GM10847 (cell line): ENCODE data around the gene KCNH8.

ENCODE experiments used
- POLR2A ChIP-seq: IDR thresholded peaks from 2 replicates; pipeline ENCODE4 v1.6.1; 2011; ENCODE audit not compliant: insufficient read length; ENCODE audit errors: extremely low read depth

KCNH8 gene

DNA sequence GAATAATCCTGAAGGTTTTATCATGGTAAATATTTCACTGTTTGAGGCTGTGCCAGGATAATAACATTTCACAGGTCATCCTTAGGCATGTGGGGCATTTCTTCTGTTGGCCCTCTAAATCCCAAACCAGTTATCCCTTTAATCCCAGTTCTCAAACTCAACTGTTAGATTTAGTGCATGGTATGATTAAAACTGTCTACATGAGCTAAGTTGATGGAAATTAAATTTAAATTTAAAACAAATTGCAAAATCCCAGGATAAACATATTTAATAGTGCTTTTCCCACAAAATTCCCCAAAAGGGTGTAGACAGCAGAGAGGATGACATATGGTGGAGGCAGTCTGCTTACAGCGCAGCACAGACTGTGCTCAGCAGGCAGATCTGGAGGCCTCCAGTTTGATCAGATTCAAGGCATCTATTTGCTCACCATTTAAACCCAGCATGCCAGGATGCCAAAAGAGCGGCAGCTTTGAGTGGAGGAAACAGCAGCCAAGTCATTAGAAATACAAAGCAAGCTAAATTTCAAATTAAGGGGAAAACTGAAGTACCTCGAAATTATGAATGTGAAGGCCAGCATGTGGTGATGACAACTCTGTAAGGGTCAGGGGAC, 325.8 kb downstream of the KCNH8 start:
- no peak for TF ChIP-seq POLR2A

GRCh38 chr3:19476281-19476680, 328.0 kb downstream of the KCNH8 start:
- no peak for TF ChIP-seq POLR2A

GRCh38 chr3:19485267-19485666, 337.0 kb downstream of the KCNH8 start:
- TF ChIP-seq POLR2A = no peak

DNA sequence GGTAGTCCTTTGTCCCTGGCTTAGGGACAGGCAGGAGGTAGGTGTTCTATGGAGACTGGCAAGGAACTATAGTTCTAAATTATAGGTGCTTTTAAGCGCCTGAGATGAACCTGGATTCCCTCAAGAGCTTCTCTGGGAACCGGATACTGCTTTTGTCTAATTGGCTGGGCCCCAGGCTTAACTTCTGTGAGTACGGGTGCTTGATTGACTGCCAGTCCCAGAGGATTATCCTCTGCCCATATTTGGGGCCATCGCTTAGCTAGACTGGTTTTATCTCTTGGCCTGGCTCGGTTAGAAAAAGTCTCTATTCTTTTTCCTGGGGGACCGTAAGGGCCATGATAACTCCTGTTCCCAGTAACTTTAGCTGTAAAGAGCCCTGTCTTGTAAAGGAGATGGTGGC, 339.1 kb downstream of the KCNH8 start:
- no peak for TF ChIP-seq POLR2A

- TF ChIP-seq POLR2A = no peak
Observed at GRCh38 chr3:19488939-19489338, 340.6 kb downstream of the KCNH8 start.

GRCh38 chr3:19489936-19490335, 341.6 kb downstream of the KCNH8 start:
- TF ChIP-seq POLR2A = no peak

DNA sequence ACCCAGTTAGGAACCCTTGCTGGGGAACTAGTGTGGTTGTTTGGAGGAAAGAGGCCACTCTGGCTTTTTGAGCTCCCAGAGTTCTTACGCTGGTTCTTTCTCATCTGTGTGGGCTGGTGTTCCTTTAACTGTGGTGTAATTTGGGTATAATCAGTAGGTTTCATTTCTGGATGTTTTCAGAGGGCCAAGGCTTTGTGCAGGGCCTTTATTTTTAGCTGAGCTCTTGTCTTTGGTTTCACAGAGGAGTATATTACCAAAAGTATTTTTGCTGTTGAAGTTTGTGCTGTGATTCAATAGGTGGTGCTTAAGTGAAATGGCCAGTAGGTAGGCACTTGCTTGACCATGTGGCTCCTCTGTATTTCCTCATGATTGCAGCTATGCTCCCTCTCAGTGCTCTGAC, 357.9 kb downstream of the KCNH8 start:
- no peak for TF ChIP-seq POLR2A

DNA sequence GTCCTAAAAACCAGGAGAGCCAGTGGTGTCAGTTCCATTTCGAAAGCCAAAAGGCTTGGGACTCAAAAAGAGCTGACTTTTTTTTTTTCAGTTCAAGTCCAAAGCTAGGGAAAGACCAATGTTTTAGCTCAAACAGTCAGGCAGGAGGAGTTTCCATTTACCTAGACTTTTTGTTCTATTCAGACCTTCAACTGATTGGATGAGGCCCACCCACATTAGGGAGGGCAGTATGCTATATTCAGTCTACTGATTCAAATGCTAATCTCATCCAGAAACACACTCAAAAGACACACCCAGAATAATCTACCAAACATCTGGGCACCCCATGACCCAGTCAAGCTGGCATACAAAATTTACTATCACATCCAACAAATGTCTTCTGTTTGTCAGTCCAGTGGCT, 374.0 kb downstream of the KCNH8 start:
- TF ChIP-seq POLR2A = no peak

DNA sequence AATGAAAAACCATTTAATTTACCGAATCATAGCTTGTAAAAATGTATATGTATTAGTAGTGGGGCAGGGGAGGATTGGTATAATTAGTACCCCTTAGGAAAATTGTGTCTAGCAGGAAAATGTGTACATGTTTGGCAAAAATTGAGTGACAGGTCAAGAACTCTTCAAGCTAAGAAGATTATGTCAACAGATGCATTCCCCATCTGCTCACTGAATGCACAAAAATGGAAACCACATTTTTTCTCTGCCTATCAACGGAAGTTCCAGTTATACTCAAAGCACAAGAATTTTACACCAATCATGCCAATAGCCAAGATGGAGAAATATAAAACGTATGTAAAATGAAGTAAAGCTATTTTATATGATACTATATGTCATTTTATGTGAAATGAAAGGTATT, 377.8 kb downstream of the KCNH8 start:
- no peak for TF ChIP-seq POLR2A

- TF ChIP-seq POLR2A = no peak
Observed at GRCh38 chr3:19527746-19528145, 379.4 kb downstream of the KCNH8 start.

DNA sequence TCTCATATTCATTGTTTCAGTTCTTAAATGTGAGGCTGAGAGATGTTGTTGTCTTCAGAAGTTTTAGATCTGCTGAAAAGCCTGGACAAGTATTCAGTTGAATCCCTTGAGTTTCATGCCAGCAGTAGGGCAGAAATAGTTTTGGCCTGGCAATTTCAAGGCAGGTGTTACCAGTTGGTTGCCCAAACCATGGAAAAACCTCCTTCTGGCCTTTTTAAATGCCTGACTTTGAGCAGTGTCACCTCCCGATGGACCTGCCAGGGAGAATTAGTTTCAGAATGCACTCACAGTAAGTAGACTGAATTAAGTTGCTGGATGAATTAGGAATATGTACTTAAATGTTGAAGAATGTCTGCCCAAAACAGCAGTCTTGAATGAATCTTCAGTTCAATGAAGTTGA, 383.1 kb downstream of the KCNH8 start:
- no peak for TF ChIP-seq POLR2A

GRCh38 chr3:19539518-19540392, 391.4 kb downstream of the KCNH8 start:
- TF ChIP-seq POLR2A = no peak

DNA sequence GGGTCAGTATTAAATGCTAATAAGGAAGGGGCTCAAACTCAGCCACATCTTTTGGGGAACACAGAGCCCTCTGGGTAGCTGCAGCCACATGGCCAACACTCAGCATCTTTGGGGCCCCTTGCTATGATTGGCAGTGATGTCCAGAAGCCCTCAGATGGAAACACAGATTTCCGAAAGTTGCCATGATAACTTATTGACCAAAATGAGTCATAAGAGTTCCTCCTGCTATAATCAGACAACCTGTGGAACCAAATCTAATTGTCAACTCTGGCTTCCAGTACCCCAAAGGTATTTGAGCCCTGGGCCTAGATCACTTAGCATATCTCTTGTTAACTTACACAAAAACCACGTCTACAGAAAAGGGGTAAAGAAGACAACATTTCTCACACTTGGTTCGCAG, 392.2 kb downstream of the KCNH8 start:
- TF ChIP-seq POLR2A = no peak

DNA sequence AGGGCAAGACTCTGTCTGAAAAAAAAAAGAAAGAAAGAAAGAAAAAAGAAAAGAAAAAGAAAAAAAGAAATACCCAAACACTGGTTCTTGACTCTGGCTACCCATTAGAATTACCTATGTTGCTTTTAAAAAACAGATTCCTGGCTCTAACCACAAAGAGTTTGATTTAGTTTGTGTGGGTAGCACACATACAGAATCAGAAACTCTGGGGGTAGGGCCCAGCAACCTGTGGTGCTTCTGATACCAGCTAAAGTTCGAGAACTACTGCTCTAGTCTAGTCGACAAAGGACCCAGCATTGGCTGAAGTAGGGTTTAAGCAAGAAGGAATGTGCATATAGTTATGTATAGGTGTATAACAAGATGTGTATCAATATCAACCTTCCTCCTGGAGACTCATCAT, 393.0 kb downstream of the KCNH8 start:
- no peak for TF ChIP-seq POLR2A

GRCh38 chr3:19543212-19543841, 395.0 kb downstream of the KCNH8 start:
- no peak for TF ChIP-seq POLR2A
